ENCODE data around the gene INF2.

The INF2 gene

GRCh38 chr14:104738375-104739019 is 49.1 kb downstream of the INF2 start:
- no peak overlapping the region for H3K9ac ChIP-seq (ENCODE audit: low read depth, low read length)
- no peaks in the 10 kb centered on the region; the same call in 1 of the 2 replicates for H3K36me3 ChIP-seq (ENCODE audit: insufficient read depth, low read length)
- H3K9me3 ChIP-seq (ENCODE audit: control insufficient read depth, insufficient read depth, low read length): no peaks in the 10 kb centered on the region
- no peaks in the 10 kb centered on the region; the same call in 1 of the 2 replicates for H3K4me1 ChIP-seq (ENCODE audit: insufficient read depth, low read length)

DNA sequence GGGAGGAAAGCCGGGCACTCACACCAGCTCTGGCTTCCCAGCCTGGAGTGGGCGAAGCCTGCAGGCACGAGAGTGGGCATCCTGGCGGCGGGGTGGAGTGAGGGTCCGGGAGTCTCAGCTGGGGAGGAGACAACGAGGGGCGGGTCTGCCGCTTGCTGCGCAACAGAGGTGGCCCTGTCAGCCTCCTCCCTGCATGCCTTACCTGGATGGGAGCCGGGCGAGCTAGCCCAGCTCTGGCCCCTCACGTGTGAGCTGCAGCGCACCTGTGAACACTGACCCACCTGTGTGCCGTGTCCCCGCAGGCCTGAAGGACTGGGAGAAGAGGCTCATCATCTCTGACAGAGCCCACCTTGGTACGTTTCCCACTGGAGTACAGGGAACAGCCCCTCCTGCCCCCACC is 49.6 kb downstream of the INF2 start:
- Histone ChIP-seq H3K9ac (ENCODE audit: low read depth, low read length) (no peak overlapping the region), H3K9me3 (ENCODE audit: control insufficient read depth, insufficient read depth, low read length) (no peaks in the 10 kb centered on the region)

GRCh38 chr14:104739546-104740516 is 50.4 kb downstream of the INF2 start:
- no peaks in the 10 kb centered on the region; the same call in 1 of the 2 replicates for H3K4me1 ChIP-seq (ENCODE audit: insufficient read depth, low read length)
- H3K9me3 ChIP-seq (ENCODE audit: control insufficient read depth, insufficient read depth, low read length): no peaks in the 10 kb centered on the region
- no peaks in the 10 kb centered on the region; the same call in none of the 2 replicates for H3K36me3 ChIP-seq (ENCODE audit: insufficient read depth, low read length)
- H3K9ac ChIP-seq (ENCODE audit: low read depth, low read length): no peak overlapping the region

More for the DNA sequence above, 49.6 kb downstream of the INF2 start:
- Histone ChIP-seq H3K36me3 (ENCODE audit: insufficient read depth, low read length) (no peaks in the 10 kb centered on the region; the same call in 1 of the 2 replicates), H3K4me1 (ENCODE audit: insufficient read depth, low read length) (no peaks in the 10 kb centered on the region; the same call in 1 of the 2 replicates)

DNA sequence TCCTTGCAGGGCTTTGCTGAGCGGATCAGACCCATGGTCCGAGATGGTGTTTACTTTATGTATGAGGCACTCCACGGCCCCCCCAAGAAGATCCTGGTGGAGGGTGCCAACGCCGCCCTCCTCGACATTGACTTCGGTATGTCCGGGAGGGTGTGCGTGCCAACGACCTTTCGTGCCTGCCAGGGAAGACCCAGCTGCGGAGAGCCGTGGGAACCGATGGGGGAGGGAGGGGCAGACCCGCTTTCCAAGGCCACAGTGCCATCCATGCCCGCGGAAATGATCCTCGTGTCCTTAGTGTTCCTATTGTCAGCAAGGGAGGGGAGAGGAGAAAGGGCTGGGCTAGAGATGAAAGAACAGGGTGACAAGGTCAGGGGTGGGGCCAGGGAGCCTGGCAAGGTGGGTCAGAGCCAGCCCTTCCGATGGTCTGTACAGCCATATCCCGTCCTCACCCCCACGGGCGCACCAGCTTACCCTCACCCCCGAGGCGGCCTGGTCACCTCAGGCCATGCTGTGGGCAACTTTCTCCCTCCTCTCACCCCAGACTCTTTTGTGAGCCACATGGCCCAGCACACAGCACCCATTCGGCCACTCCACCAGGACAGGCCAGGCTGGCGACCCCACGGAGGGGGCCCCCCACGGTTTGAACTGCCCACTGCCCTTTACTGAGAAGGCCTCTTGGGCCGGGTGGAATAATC is 51.8 kb downstream of the INF2 start:
- no peaks in the 10 kb centered on the region; the same call in 1 of the 2 replicates for H3K4me1 ChIP-seq (ENCODE audit: insufficient read depth, low read length)
- H3K9me3 ChIP-seq (ENCODE audit: control insufficient read depth, insufficient read depth, low read length): no peaks in the 10 kb centered on the region
- H3K36me3 ChIP-seq (ENCODE audit: insufficient read depth, low read length): no peaks in the 10 kb centered on the region; the same call in none of the 2 replicates
- H3K9ac ChIP-seq (ENCODE audit: low read depth, low read length): no peak overlapping the region

DNA sequence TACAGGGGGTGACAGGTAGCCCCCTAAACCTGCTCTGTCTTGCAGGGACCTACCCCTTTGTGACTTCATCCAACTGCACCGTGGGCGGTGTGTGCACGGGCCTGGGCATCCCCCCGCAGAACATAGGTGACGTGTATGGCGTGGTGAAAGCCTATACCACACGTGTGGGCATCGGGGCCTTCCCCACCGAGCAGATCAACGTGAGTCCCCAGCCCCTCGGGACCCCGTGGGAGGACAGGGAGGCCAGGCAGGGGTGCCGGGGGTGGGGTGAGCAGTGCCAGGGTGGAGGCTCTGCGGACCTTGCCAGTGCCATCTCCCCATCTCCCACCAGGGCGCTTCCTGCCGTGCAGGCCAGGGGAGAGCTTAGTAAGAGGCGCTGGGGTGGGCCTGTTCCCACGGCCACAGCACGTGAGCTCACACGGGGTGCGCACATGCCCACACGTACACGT is 52.4 kb downstream of the INF2 start:
- Histone ChIP-seq H3K9me3 (ENCODE audit: control insufficient read depth, insufficient read depth, low read length) (no peaks in the 10 kb centered on the region), H3K36me3 (ENCODE audit: insufficient read depth, low read length) (no peaks in the 10 kb centered on the region; the same call in none of the 2 replicates), H3K4me1 (ENCODE audit: insufficient read depth, low read length) (no peaks in the 10 kb centered on the region; the same call in 1 of the 2 replicates), H3K9ac (ENCODE audit: low read depth, low read length) (no peak overlapping the region)

DNA sequence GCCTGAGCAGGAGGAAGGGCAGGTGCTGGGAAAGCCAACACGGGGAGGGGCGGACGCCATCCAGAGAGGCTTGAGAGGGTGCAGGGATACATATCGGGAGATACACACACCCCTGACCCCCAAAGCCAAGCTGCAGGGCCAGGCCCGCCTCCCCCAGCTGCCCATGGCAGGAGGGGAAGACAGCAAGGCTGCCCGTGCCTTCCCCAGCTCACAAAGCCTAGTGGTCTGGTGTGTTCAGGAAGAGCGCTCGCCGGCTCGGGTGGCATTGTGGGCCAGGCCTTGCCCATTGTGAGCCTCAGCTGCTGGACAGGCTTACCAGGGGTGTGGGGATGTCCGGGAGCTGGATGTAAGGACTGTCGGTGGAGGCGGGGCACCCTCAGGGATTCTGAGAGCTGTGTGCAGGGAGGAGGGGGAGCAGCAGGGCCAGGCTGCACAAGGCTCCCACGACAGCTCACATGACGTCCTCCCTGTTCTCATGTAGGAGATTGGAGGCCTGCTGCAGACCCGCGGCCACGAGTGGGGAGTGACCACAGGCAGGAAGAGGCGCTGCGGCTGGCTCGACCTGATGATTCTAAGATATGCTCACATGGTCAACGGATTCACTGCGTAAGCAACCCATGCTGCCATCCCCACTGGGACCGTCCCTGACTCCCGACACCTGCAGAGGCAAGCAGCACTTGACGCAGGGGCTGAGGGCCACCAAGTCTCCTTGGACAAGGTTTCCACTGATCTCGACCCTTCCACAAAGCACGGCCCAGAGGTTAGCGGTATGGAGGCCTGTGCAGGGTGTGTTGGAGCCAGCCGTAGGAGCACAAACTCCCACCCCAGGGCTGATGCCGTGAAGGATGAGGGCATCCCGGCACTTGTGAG is 53.4 kb downstream of the INF2 start:
- Histone ChIP-seq H3K9me3 (ENCODE audit: control insufficient read depth, insufficient read depth, low read length) (no peaks in the 10 kb centered on the region), H3K36me3 (ENCODE audit: insufficient read depth, low read length) (no peaks in the 10 kb centered on the region; the same call in none of the 2 replicates), H3K9ac (ENCODE audit: low read depth, low read length) (no peak overlapping the region), H3K4me1 (ENCODE audit: insufficient read depth, low read length) (no peaks in the 10 kb centered on the region; the same call in 1 of the 2 replicates)

DNA sequence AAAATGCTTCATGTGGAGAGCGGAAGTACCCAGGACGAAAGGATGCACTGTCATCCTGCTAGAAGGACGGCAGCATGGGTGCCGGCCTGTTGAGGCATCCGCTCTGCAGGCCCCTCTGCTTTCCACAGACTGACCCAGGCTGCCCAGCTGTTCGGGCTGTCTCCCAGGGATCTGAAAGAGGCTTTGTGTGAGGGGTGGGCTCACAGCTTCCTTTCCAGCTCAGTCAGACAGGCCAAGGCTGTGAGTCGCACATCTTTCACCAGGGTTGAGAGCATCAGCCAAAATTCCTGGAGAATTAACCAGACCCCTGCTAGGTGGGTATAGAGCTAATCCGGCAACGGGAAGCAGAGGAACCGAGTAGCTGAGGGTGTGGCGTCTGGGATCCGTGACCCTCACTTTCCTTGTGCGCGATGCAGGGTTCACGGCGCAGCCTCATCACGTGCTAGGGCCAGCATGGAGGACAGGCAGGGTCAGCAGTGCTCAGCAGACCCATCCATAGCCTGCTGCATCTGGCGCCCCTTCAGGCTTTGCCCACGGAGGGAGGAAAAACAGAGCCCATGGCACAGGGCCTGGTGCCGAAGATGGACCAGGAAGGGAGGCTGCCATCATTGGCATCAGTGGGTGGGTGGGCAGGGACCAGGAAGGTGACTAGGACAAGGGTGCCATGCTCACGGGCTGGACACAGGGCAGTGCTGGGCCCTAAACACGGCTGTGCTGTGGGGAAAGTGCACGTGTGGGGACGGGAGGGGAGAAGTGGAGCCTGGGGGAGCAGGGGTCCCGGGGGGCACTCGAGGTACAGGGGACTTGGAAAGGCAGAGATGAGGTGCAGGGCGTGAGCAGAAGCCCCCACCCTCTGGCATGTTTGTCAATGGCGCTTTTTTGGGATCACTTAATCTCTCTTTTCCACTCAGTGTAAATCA is 54.3 kb downstream of the INF2 start:
- Histone ChIP-seq H3K36me3 (ENCODE audit: insufficient read depth, low read length) (no peaks in the 10 kb centered on the region; the same call in none of the 2 replicates), H3K4me1 (ENCODE audit: insufficient read depth, low read length) (peaks cover 2% of the 10 kb centered on the region; the same call in 1 of the 2 replicates), H3K9ac (ENCODE audit: low read depth, low read length) (no peak overlapping the region), H3K9me3 (ENCODE audit: control insufficient read depth, insufficient read depth, low read length) (no peaks in the 10 kb centered on the region)

- Histone ChIP-seq H3K9me3 (ENCODE audit: control insufficient read depth, insufficient read depth, low read length) (no peaks in the 10 kb centered on the region), H3K4me1 (ENCODE audit: insufficient read depth, low read length) (peaks cover 4% of the 10 kb centered on the region; the same call in 1 of the 2 replicates), H3K36me3 (ENCODE audit: insufficient read depth, low read length) (no peaks in the 10 kb centered on the region; the same call in none of the 2 replicates), H3K9ac (ENCODE audit: low read depth, low read length) (no peak overlapping the region)
Observed at GRCh38 chr14:104744484-104744883, 55.1 kb downstream of the INF2 start.

GRCh38 chr14:104745431-104745830 is 56.0 kb downstream of the INF2 start:
- H3K4me1 ChIP-seq (ENCODE audit: insufficient read depth, low read length): peaks cover 4% of the 10 kb centered on the region; the same call in 1 of the 2 replicates
- H3K36me3 ChIP-seq (ENCODE audit: insufficient read depth, low read length): no peaks in the 10 kb centered on the region; the same call in none of the 2 replicates
- no peak overlapping the region for H3K9ac ChIP-seq (ENCODE audit: low read depth, low read length)
- no peaks in the 10 kb centered on the region for H3K9me3 ChIP-seq (ENCODE audit: control insufficient read depth, insufficient read depth, low read length)

- H3K9ac ChIP-seq (ENCODE audit: low read depth, low read length): no peak overlapping the region
- H3K36me3 ChIP-seq (ENCODE audit: insufficient read depth, low read length): no peaks in the 10 kb centered on the region; the same call in 1 of the 2 replicates
- H3K9me3 ChIP-seq (ENCODE audit: control insufficient read depth, insufficient read depth, low read length): no peaks in the 10 kb centered on the region
- peaks cover 4% of the 10 kb centered on the region; the same call in 1 of the 2 replicates for H3K4me1 ChIP-seq (ENCODE audit: insufficient read depth, low read length)
Observed at GRCh38 chr14:104746071-104746545, 56.7 kb downstream of the INF2 start.

DNA sequence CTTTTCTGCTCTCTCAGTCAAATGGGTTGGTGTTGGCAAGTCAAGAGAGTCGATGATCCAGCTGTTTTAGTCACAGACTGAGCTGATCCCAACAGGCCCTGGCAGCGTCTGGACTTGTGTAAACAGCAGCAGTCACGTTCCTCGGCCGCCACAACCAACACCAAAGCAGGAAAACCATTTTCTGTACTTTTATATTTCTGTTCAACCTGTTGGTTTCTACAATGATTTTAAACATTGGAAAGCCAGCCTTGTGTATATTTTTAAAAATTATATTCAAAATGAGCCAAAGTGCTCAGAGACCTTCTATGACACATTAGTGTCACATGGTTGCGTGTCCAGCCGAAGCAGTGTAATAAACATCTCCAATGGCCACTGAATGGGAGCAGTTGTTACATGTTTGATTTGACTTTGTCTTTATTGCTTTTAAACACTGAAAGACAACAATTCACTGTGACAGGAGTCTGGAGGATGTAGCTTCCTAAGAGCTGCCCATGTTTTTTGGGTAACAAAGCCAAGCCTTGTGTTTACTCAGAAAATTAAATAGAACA is 57.6 kb downstream of the INF2 start:
- Histone ChIP-seq H3K9me3 (ENCODE audit: control insufficient read depth, insufficient read depth, low read length) (no peaks in the 10 kb centered on the region), H3K9ac (ENCODE audit: low read depth, low read length) (no peak overlapping the region), H3K4me1 (ENCODE audit: insufficient read depth, low read length) (peaks cover 4% of the 10 kb centered on the region; the same call in 1 of the 2 replicates), H3K36me3 (ENCODE audit: insufficient read depth, low read length) (no peaks in the 10 kb centered on the region; the same call in 1 of the 2 replicates)

GRCh38 chr14:104747876-104748275 is 58.5 kb downstream of the INF2 start:
- Histone ChIP-seq H3K9ac (ENCODE audit: low read depth, low read length) (no peak overlapping the region), H3K9me3 (ENCODE audit: control insufficient read depth, insufficient read depth, low read length) (no peaks in the 10 kb centered on the region), H3K36me3 (ENCODE audit: insufficient read depth, low read length) (no peaks in the 10 kb centered on the region; the same call in 1 of the 2 replicates), H3K4me1 (ENCODE audit: insufficient read depth, low read length) (peaks cover 4% of the 10 kb centered on the region; the same call in 1 of the 2 replicates)

All from ES-I3 (cell line).